Measurements from ENCODE around the gene TAMM41. TPM values are rescaled to one million over a fixed set of nuclear protein-coding genes. Genes with fewer than 3 reads are reported as not detected.

The TAMM41 gene
- total RNA-seq, 1 donor from 2014 or later, result 35.2 TPM

Other genes starting within 250 kb of the TAMM41 start
- 46.0 and 48.7 TPM in 2 replicates for gene VGLL4, start 203.0 kb downstream of the TAMM41 start, total RNA-seq
- gene SYN2, start 157.5 kb upstream of the TAMM41 start, total RNA-seq, result 0.08 and 0.47 TPM in 2 replicates